Activated naive CD8-positive, alpha-beta T cell treated with anti-CD3 and anti-CD28 coated beads, Interleukin-2, amount 10 ng/mL, durations not matched to agents 7 days and 5 days (primary cell): ENCODE measurements around the gene HLA-DRA. TPM values are rescaled to one million over a fixed set of nuclear protein-coding genes. Genes with fewer than 3 reads are reported as not detected.
"Not testable (repeated sequence)": the region's sequence is repeated elsewhere in the genome, so short reads cannot be mapped to it uniquely, and the experiment has no call there.

Experiments used
- ATAC-seq: fragments of 150-1000 bp; cut with Tn5 transposase; one replicate; pipeline ENCODE4 v1.10.0; 2021; ENCODE audit warnings: low read depth, moderate library complexity
- POLR2A ChIA-PET: fragments of 350-600 bp; sonication (Branson Sonifier 250); formaldehyde crosslinking; loops from one replicate; lab custom pipeline; 2021; ENCODE audit warnings: antibody characterized with exemption; lab: Charles Lee
- DNase-seq: peaks from one replicate; pipeline ENCODE4 v3.0.0; 2021
- H3K27ac Mint-ChIP-seq: one replicate; pipeline ENCODE4 v1.8.0; 2022; ENCODE audit warnings: mild to moderate bottlenecking, mixed read lengths
- H3K27me3 Mint-ChIP-seq: one replicate; pipeline ENCODE4 v1.8.0; 2022; ENCODE audit warnings: mild to moderate bottlenecking, moderate library complexity, mixed read lengths
- H3K36me3 Mint-ChIP-seq: one replicate; pipeline ENCODE4 v1.8.0; 2021; ENCODE audit warnings: mild to moderate bottlenecking, mixed read lengths
- H3K4me1 Mint-ChIP-seq: one replicate; pipeline ENCODE4 v1.8.0; 2021; ENCODE audit warnings: mixed read lengths
- H3K4me3 Mint-ChIP-seq: one replicate; pipeline ENCODE4 v1.8.0; 2022; ENCODE audit warnings: mild to moderate bottlenecking, moderate library complexity, mixed read lengths
- H3K9me3 Mint-ChIP-seq: one replicate; pipeline ENCODE4 v1.8.0; 2021; ENCODE audit warnings: mixed read lengths
- total RNA-seq, 2 experiments: library from RNA; stranded (reverse); gene quantifications; one replicate each; pipeline ENCODE4 v1.2.3, GENCODE V29; 2021

Gene HLA-DRA
- total RNA-seq, 2 experiments from 2014 or later: 25.8 to 26.1 TPM

DNA sequence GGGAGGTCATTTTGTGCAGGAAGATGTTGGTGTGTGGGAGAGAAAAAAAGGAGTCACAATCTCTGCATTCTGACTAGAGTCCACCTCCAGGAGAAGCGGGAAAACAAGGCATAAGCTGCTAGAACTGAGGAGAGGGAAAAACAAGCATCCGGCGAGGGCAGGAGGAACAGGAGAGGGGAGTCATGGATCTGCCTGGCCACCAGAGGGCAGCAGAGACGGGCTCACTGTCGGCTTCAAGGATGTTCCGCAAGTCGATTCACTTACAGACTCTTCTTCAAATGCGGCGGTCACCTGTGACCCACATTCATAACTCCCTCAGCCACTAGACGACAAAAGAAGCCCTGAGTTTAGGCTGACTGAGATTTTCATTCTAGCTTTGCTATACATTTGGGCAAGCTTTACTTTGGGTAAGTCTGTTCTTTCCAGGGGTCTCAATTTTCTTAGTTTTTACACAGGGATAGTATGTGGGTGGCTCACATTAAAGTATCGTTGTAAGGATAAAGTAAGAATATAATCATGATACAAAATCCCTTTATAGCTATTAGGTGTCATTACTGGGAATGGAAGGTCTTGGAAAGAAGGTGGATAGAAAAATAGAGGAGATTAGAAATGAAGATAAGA lies 26.1 kb upstream of the HLA-DRA start:
- Mint-ChIP-seq H3K4me1 (peaks cover 10% of the 10 kb centered on the region), H3K27ac (no peak overlapping the region), H3K9me3 (no peaks in the 10 kb centered on the region), H3K27me3 (peaks cover 58% of the 10 kb centered on the region), H3K4me3 (no peak overlapping the region), H3K36me3 (no peaks in the 10 kb centered on the region)
- DNase-seq (peak; percentile 87), ATAC-seq (peak; percentile 78)
- POLR2A ChIA-PET: no interaction called here

DNA sequence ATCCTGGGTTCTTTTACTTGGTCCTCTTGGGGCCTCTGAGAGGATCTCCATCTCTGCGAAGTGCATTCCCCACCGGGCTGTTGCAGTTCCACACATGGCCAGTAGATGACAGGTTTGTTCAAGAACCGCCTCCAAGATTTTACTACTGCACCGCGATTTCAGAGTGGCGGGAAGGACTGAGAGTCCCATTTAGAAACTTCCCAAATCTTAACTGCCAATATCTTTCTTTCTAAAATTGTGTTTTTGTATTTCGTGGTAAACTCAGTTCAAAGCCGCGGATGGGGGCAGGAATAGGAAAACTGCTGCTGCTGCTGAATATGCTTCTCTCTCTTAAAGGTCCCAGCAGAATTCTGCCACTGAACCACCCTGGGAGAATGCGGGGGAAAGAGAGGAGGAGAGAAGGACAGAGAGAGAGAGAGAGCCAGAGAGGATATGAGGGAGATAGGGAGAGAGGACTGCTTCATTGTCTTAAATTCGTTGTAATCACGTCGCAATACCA lies 24.1 kb upstream of the HLA-DRA start:
- peaks cover 60% of the 10 kb centered on the region for H3K27me3 Mint-ChIP-seq
- H3K4me1 Mint-ChIP-seq: peaks cover 10% of the 10 kb centered on the region
- DNase-seq (peak; percentile 73), ATAC-seq (peak; percentile 58)
- POLR2A ChIA-PET: no interaction called here
- no peak overlapping the region for H3K27ac Mint-ChIP-seq
- H3K36me3 Mint-ChIP-seq: no peaks in the 10 kb centered on the region
- peak overlapping the region; percentile 62 for H3K4me3 Mint-ChIP-seq
- no peaks in the 10 kb centered on the region for H3K9me3 Mint-ChIP-seq

- POLR2A ChIA-PET: no interaction called here
- H3K4me1 Mint-ChIP-seq: peaks cover 10% of the 10 kb centered on the region
- no peak overlapping the region for H3K4me3 Mint-ChIP-seq
- ATAC-seq (no peak), DNase-seq (no peak)
- H3K9me3 Mint-ChIP-seq: no peaks in the 10 kb centered on the region
- H3K36me3 Mint-ChIP-seq: no peaks in the 10 kb centered on the region
- H3K27ac Mint-ChIP-seq: no peak overlapping the region
- peaks cover 64% of the 10 kb centered on the region for H3K27me3 Mint-ChIP-seq
These were observed 23.7 kb upstream of the HLA-DRA start for GRCh38 chr6:32416036-32416435.

GRCh38 chr6:32424589-32425300 lies 14.9 kb upstream of the HLA-DRA start:
- POLR2A ChIA-PET: no interaction called here
- Mint-ChIP-seq H3K27ac (no peak overlapping the region), H3K36me3 (no peaks in the 10 kb centered on the region), H3K4me3 (no peak overlapping the region), H3K27me3 (peaks cover 43% of the 10 kb centered on the region), H3K9me3 (no peaks in the 10 kb centered on the region), H3K4me1 (no peaks in the 10 kb centered on the region)
- no peak for ATAC-seq
- DNase-seq: no peak

GRCh38 chr6:32426338-32426737 lies 13.3 kb upstream of the HLA-DRA start:
- peaks cover 31% of the 10 kb centered on the region for H3K27me3 Mint-ChIP-seq
- ATAC-seq (no peak), DNase-seq (no peak)
- no peak overlapping the region for H3K4me3 Mint-ChIP-seq
- POLR2A ChIA-PET: no interaction called here
- H3K27ac Mint-ChIP-seq: no peak overlapping the region
- H3K9me3 Mint-ChIP-seq: no peaks in the 10 kb centered on the region
- H3K4me1 Mint-ChIP-seq: no peaks in the 10 kb centered on the region
- no peaks in the 10 kb centered on the region for H3K36me3 Mint-ChIP-seq

DNA sequence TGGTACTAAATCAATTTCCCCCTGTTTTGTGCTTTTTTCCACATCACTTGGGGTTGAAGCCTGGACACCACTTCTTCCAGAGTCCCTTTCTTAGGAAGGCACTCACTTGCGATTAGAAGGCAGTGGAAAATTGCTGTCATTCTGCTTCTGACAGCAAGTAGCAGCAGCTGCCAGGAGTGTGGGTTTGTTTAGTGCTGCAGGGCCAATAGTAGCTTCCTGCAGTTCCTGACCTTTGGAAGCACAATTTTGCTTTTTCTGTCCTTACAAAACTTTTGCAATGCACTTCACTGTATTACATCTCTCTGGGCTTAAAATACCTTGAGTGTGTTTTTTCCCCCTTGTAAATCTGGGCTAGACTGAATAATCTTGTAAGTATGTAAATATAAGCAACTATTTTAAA lies 12.5 kb upstream of the HLA-DRA start:
- Mint-ChIP-seq H3K27me3 (peaks cover 22% of the 10 kb centered on the region), H3K4me1 (no peaks in the 10 kb centered on the region), H3K9me3 (no peaks in the 10 kb centered on the region), H3K27ac (no peak overlapping the region), H3K36me3 (no peaks in the 10 kb centered on the region), H3K4me3 (no peak overlapping the region)
- DNase-seq (no peak), ATAC-seq (no peak)
- POLR2A ChIA-PET: no interaction called here

DNA sequence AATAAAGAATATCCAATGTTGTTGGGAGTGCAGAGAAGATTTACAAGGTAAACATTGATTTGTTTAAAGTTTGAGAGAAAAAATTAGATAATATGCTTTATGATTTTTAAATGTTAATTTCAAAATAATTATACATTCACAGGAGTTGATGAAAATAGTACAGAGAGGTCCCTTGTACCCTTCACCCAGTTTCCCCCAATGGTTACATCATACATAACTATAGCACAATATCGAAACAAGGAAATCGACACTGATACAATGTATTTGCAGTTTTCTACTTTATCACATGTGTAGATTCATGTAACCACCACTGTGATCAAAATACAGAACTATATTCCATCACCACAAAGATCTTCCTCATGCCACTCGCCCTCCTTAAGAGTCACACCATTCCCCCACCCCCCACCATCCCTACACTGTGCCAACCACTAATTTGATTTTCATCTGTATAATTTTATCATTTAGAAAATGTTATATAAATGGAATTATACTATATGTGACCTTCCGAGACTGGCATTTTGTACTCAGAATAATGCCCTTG lies 11.7 kb upstream of the HLA-DRA start:
- no peak overlapping the region for H3K4me3 Mint-ChIP-seq

DNA sequence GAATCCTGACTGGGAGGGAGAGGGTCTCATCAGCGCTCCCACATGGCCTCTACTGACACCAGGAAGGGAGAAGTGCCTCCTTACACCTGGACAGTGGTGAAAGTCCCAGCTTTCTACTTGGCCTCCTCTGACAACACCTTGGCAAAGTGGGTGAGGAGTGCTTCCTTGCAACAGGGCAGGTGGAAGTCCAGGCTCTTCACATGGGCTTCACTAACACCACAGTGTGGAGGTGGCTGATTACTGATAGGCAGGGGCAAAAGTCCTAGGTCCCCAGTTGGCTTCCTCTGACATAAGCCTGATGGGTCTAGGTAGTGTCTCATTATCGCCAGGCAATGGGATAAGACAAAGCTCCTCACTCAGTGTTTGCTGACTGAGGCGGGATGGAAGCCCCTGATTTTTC lies 9.5 kb upstream of the HLA-DRA start:
- no peak overlapping the region for H3K27ac Mint-ChIP-seq
- no peaks in the 10 kb centered on the region for H3K36me3 Mint-ChIP-seq
- no peak for DNase-seq
- ATAC-seq: no peak
- POLR2A ChIA-PET: no interaction called here
- H3K4me1 Mint-ChIP-seq: no peaks in the 10 kb centered on the region
- H3K27me3 Mint-ChIP-seq: peaks cover 21% of the 10 kb centered on the region
- H3K4me3 Mint-ChIP-seq: no peak overlapping the region
- H3K9me3 Mint-ChIP-seq: no peaks in the 10 kb centered on the region

More for the DNA sequence above, 11.7 kb upstream of the HLA-DRA start:
- Mint-ChIP-seq H3K27me3 (peaks cover 23% of the 10 kb centered on the region), H3K4me1 (no peaks in the 10 kb centered on the region), H3K9me3 (no peaks in the 10 kb centered on the region), H3K36me3 (no peaks in the 10 kb centered on the region), H3K27ac (no peak overlapping the region)
- no peak for ATAC-seq
- POLR2A ChIA-PET: no interaction called here
- no peak for DNase-seq

GRCh38 chr6:32431142-32431541 lies 8.5 kb upstream of the HLA-DRA start:
- H3K36me3 Mint-ChIP-seq: no peaks in the 10 kb centered on the region
- H3K4me3 Mint-ChIP-seq: no peak overlapping the region
- no peaks in the 10 kb centered on the region for H3K9me3 Mint-ChIP-seq
- H3K27ac Mint-ChIP-seq: no peak overlapping the region
- POLR2A ChIA-PET: no interaction called here
- no peaks in the 10 kb centered on the region for H3K4me1 Mint-ChIP-seq
- no peak for ATAC-seq
- H3K27me3 Mint-ChIP-seq: peaks cover 21% of the 10 kb centered on the region
- DNase-seq: no peak

DNA sequence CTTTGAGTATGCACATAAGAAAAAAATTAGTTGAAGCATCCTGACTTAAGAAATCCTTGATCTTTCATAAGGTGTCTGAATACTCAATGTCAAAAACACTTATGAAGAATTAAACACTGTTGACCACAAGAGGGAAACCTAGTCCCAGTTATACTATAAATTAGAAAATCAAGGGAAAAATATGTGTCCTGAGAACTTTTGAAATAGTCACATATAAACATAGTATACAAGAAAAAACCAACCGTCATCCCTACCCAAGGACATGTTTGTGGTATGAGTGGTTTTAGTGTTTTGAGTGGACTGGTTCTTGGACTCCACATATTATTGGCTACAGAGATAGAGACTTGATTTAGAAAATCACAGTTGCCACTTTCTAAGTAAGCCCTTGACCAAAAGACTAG lies 7.6 kb upstream of the HLA-DRA start:
- Mint-ChIP-seq H3K4me1 (no peaks in the 10 kb centered on the region), H3K36me3 (no peaks in the 10 kb centered on the region), H3K9me3 (no peaks in the 10 kb centered on the region), H3K27ac (no peak overlapping the region), H3K4me3 (no peak overlapping the region), H3K27me3 (peaks cover 21% of the 10 kb centered on the region)
- POLR2A ChIA-PET: interaction anchor here (1.0 kb wide), 1 partner anchor 178 kb away, joined by 3 read pairs; no protein-coding TSS in a partner anchor
- DNase-seq (no peak), ATAC-seq (no peak)

DNA sequence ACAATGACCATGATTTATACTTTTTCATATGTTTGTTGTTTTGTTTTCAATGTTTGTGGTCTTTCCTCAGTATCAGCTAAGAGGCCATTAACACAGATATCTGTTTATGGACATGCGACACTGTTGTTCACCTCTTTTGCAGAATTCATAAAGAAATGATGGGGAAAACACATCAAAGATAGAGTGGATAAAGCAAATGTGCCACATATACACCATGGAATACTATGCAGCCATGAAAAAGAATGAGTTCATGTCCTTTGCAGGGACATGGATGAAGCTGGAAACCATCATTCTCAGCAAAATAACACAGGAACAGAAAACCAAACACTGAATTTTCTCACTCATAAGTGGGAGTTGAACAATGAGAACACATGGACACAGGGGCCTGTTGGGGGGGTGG lies 5.7 kb upstream of the HLA-DRA start:
- ATAC-seq, H3K4me3 Mint-ChIP-seq, H3K4me1 Mint-ChIP-seq, H3K36me3 Mint-ChIP-seq, POLR2A ChIA-PET, DNase-seq, H3K27ac Mint-ChIP-seq, H3K9me3 Mint-ChIP-seq: not testable (repeated sequence)
- H3K27me3 Mint-ChIP-seq: peaks cover 15% of the 10 kb centered on the region

DNA sequence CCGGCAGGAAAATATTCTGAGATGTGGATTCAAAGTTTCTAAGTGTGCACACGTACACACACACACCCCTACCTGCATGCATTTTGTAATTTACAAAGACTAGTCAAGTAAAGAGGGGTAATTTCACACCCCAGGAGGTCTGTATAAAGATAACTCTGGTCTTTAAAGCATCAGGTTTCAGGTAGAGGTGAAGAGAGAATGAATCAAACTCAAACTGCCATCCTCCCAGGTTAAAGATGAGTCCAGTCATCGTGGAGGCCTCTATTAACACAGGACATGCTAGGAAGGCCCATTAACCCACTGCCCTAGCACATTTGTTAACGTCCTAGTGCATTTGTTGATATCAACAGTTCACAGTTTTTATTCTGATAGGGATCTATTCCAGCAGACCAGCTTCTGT lies 3.5 kb upstream of the HLA-DRA start:
- H3K27me3 Mint-ChIP-seq: peaks cover 27% of the 10 kb centered on the region

GRCh38 chr6:32436995-32437836 lies 2.5 kb upstream of the HLA-DRA start:
- ATAC-seq: no peak
- Mint-ChIP-seq H3K9me3 (peaks cover 4% of the 10 kb centered on the region), H3K27me3 (peaks cover 35% of the 10 kb centered on the region), H3K36me3 (peaks cover 1% of the 10 kb centered on the region), H3K4me1 (peaks cover 18% of the 10 kb centered on the region), H3K4me3 (no peak overlapping the region), H3K27ac (no peak overlapping the region)
- no peak for DNase-seq
- POLR2A ChIA-PET: no interaction called here

More for the DNA sequence above, 3.5 kb upstream of the HLA-DRA start:
- ATAC-seq (no peak), DNase-seq (no peak)
- POLR2A ChIA-PET: no interaction called here
- Mint-ChIP-seq H3K9me3 (peaks cover 4% of the 10 kb centered on the region), H3K36me3 (no peaks in the 10 kb centered on the region), H3K27ac (no peak overlapping the region), H3K4me1 (peaks cover 14% of the 10 kb centered on the region), H3K4me3 (no peak overlapping the region)
